ENCODE measurements around the gene C16orf87.

The C16orf87 gene

GRCh38 chr16:46772463-46772862 lies 58.5 kb downstream of the C16orf87 start:
- Histone ChIP-seq H3K27ac (ENCODE audit: low read length) (no peak overlapping the region), H3K27me3 (ENCODE audit: low read depth, low read length) (no peaks in the 10 kb centered on the region), H3K9me3 (ENCODE audit: control insufficient read depth in 1 of 2, low read length in 2 of 2) (no peaks in the 10 kb centered on the region), H3K36me3 (ENCODE audit: control insufficient read depth in 1 of 2, insufficient read depth in 2 of 2, low read length in 2 of 2) (no peaks in the 10 kb centered on the region), H3K4me3 (ENCODE audit: low read depth in 1 of 2, low read length in 2 of 2) (no peak overlapping the region), H3K4me1 (ENCODE audit: control insufficient read depth in 1 of 2, insufficient read depth in 2 of 2, low read length in 2 of 2) (no peaks in the 10 kb centered on the region)

GRCh38 chr16:46768809-46769208 lies 62.2 kb downstream of the C16orf87 start:
- no peak overlapping the region for H3K27ac ChIP-seq (ENCODE audit: low read length)
- H3K27me3 ChIP-seq (ENCODE audit: low read depth, low read length), result no peaks in the 10 kb centered on the region
- H3K4me3 ChIP-seq (ENCODE audit: low read depth in 1 of 2, low read length in 2 of 2), result no peak overlapping the region
- H3K9me3 ChIP-seq (ENCODE audit: control insufficient read depth in 1 of 2, low read length in 2 of 2), result no peaks in the 10 kb centered on the region
- no peaks in the 10 kb centered on the region for H3K4me1 ChIP-seq (ENCODE audit: control insufficient read depth in 1 of 2, insufficient read depth in 2 of 2, low read length in 2 of 2)
- no peaks in the 10 kb centered on the region for H3K36me3 ChIP-seq (ENCODE audit: control insufficient read depth in 1 of 2, insufficient read depth in 2 of 2, low read length in 2 of 2)

- Histone ChIP-seq H3K4me3 (ENCODE audit: low read depth in 1 of 2, low read length in 2 of 2) (no peak overlapping the region), H3K27me3 (ENCODE audit: low read depth, low read length) (no peaks in the 10 kb centered on the region), H3K9me3 (ENCODE audit: control insufficient read depth in 1 of 2, low read length in 2 of 2) (no peaks in the 10 kb centered on the region), H3K36me3 (ENCODE audit: control insufficient read depth in 1 of 2, insufficient read depth in 2 of 2, low read length in 2 of 2) (no peaks in the 10 kb centered on the region), H3K27ac (ENCODE audit: low read length) (no peak overlapping the region), H3K4me1 (ENCODE audit: control insufficient read depth in 1 of 2, insufficient read depth in 2 of 2, low read length in 2 of 2) (no peaks in the 10 kb centered on the region)
Observed at GRCh38 chr16:46765050-46765449, 65.9 kb downstream of the C16orf87 start.

GRCh38 chr16:46763147-46763546 lies 67.8 kb downstream of the C16orf87 start:
- Histone ChIP-seq H3K9me3 (ENCODE audit: control insufficient read depth in 1 of 2, low read length in 2 of 2) (no peaks in the 10 kb centered on the region), H3K4me3 (ENCODE audit: low read depth in 1 of 2, low read length in 2 of 2) (no peak overlapping the region), H3K4me1 (ENCODE audit: control insufficient read depth in 1 of 2, insufficient read depth in 2 of 2, low read length in 2 of 2) (no peaks in the 10 kb centered on the region), H3K36me3 (ENCODE audit: control insufficient read depth in 1 of 2, insufficient read depth in 2 of 2, low read length in 2 of 2) (no peaks in the 10 kb centered on the region), H3K27me3 (ENCODE audit: low read depth, low read length) (peaks cover 4% of the 10 kb centered on the region), H3K27ac (ENCODE audit: low read length) (no peak overlapping the region)

- Histone ChIP-seq H3K4me3 (ENCODE audit: low read depth in 1 of 2, low read length in 2 of 2) (no peak overlapping the region), H3K4me1 (ENCODE audit: control insufficient read depth in 1 of 2, insufficient read depth in 2 of 2, low read length in 2 of 2) (no peaks in the 10 kb centered on the region), H3K27me3 (ENCODE audit: low read depth, low read length) (peaks cover 4% of the 10 kb centered on the region), H3K27ac (ENCODE audit: low read length) (no peak overlapping the region), H3K9me3 (ENCODE audit: control insufficient read depth in 1 of 2, low read length in 2 of 2) (no peaks in the 10 kb centered on the region), H3K36me3 (ENCODE audit: control insufficient read depth in 1 of 2, insufficient read depth in 2 of 2, low read length in 2 of 2) (no peaks in the 10 kb centered on the region)
Observed at GRCh38 chr16:46762583-46762982, 68.4 kb downstream of the C16orf87 start.

GRCh38 chr16:46759309-46759708 lies 71.7 kb downstream of the C16orf87 start:
- Histone ChIP-seq H3K4me1 (ENCODE audit: control insufficient read depth in 1 of 2, insufficient read depth in 2 of 2, low read length in 2 of 2) (peaks cover 0 to 4% of the 10 kb centered on the region in 2 donors), H3K36me3 (ENCODE audit: control insufficient read depth in 1 of 2, insufficient read depth in 2 of 2, low read length in 2 of 2) (no peaks in the 10 kb centered on the region), H3K4me3 (ENCODE audit: low read depth in 1 of 2, low read length in 2 of 2) (no peak overlapping the region), H3K27me3 (ENCODE audit: low read depth, low read length) (peaks cover 4% of the 10 kb centered on the region), H3K9me3 (ENCODE audit: control insufficient read depth in 1 of 2, low read length in 2 of 2) (no peaks in the 10 kb centered on the region), H3K27ac (ENCODE audit: low read length) (no peak overlapping the region)

- peaks cover 4% of the 10 kb centered on the region for H3K27me3 ChIP-seq (ENCODE audit: low read depth, low read length)
- no peaks in the 10 kb centered on the region for H3K36me3 ChIP-seq (ENCODE audit: control insufficient read depth in 1 of 2, insufficient read depth in 2 of 2, low read length in 2 of 2)
- no peak overlapping the region for H3K4me3 ChIP-seq (ENCODE audit: low read depth in 1 of 2, low read length in 2 of 2)
- no peaks in the 10 kb centered on the region for H3K9me3 ChIP-seq (ENCODE audit: control insufficient read depth in 1 of 2, low read length in 2 of 2)
- no peak overlapping the region for H3K27ac ChIP-seq (ENCODE audit: low read length)
- peaks cover 0 to 4% of the 10 kb centered on the region in 2 donors for H3K4me1 ChIP-seq (ENCODE audit: control insufficient read depth in 1 of 2, insufficient read depth in 2 of 2, low read length in 2 of 2)
Observed at GRCh38 chr16:46757339-46758050, 73.5 kb downstream of the C16orf87 start.

- peaks cover 0 to 4% of the 10 kb centered on the region in 2 donors for H3K4me1 ChIP-seq (ENCODE audit: control insufficient read depth in 1 of 2, insufficient read depth in 2 of 2, low read length in 2 of 2)
- H3K9me3 ChIP-seq (ENCODE audit: control insufficient read depth in 1 of 2, low read length in 2 of 2), result no peaks in the 10 kb centered on the region
- no peak overlapping the region for H3K27ac ChIP-seq (ENCODE audit: low read length)
- no peak overlapping the region for H3K4me3 ChIP-seq (ENCODE audit: low read depth in 1 of 2, low read length in 2 of 2)
- H3K27me3 ChIP-seq (ENCODE audit: low read depth, low read length), result peaks cover 4% of the 10 kb centered on the region
- no peaks in the 10 kb centered on the region for H3K36me3 ChIP-seq (ENCODE audit: control insufficient read depth in 1 of 2, insufficient read depth in 2 of 2, low read length in 2 of 2)
Observed at GRCh38 chr16:46756772-46757171, 74.2 kb downstream of the C16orf87 start.

GRCh38 chr16:46753015-46753414 lies 78.0 kb downstream of the C16orf87 start:
- Histone ChIP-seq H3K36me3 (ENCODE audit: control insufficient read depth in 1 of 2, insufficient read depth in 2 of 2, low read length in 2 of 2) (no peaks in the 10 kb centered on the region), H3K4me1 (ENCODE audit: control insufficient read depth in 1 of 2, insufficient read depth in 2 of 2, low read length in 2 of 2) (peaks cover 0 to 4% of the 10 kb centered on the region in 2 donors), H3K27ac (ENCODE audit: low read length) (no peak overlapping the region), H3K27me3 (ENCODE audit: low read depth, low read length) (no peaks in the 10 kb centered on the region), H3K9me3 (ENCODE audit: control insufficient read depth in 1 of 2, low read length in 2 of 2) (no peaks in the 10 kb centered on the region), H3K4me3 (ENCODE audit: low read depth in 1 of 2, low read length in 2 of 2) (no peak overlapping the region)

GRCh38 chr16:46751381-46751780 lies 79.6 kb downstream of the C16orf87 start:
- H3K27ac ChIP-seq (ENCODE audit: low read length), result no peak overlapping the region
- H3K27me3 ChIP-seq (ENCODE audit: low read depth, low read length), result no peaks in the 10 kb centered on the region

GRCh38 chr16:46748775-46749705 lies 81.9 kb downstream of the C16orf87 start:
- H3K27me3 ChIP-seq (ENCODE audit: low read depth, low read length), result no peaks in the 10 kb centered on the region
- no peak overlapping the region for H3K27ac ChIP-seq (ENCODE audit: low read length)

More at GRCh38 chr16:46751381-46751780, 79.6 kb downstream of the C16orf87 start:
- Histone ChIP-seq H3K36me3 (ENCODE audit: control insufficient read depth in 1 of 2, insufficient read depth in 2 of 2, low read length in 2 of 2) (no peaks in the 10 kb centered on the region), H3K4me1 (ENCODE audit: control insufficient read depth in 1 of 2, insufficient read depth in 2 of 2, low read length in 2 of 2) (no peaks in the 10 kb centered on the region), H3K4me3 (ENCODE audit: low read depth in 1 of 2, low read length in 2 of 2) (no peak overlapping the region), H3K9me3 (ENCODE audit: control insufficient read depth in 1 of 2, low read length in 2 of 2) (no peaks in the 10 kb centered on the region)

More at GRCh38 chr16:46748775-46749705, 81.9 kb downstream of the C16orf87 start:
- H3K4me3 ChIP-seq (ENCODE audit: low read depth in 1 of 2, low read length in 2 of 2), result no peak overlapping the region
- no peaks in the 10 kb centered on the region for H3K36me3 ChIP-seq (ENCODE audit: control insufficient read depth in 1 of 2, insufficient read depth in 2 of 2, low read length in 2 of 2)
- H3K9me3 ChIP-seq (ENCODE audit: control insufficient read depth in 1 of 2, low read length in 2 of 2), result no peaks in the 10 kb centered on the region
- H3K4me1 ChIP-seq (ENCODE audit: control insufficient read depth in 1 of 2, insufficient read depth in 2 of 2, low read length in 2 of 2), result no peaks in the 10 kb centered on the region

Measured in muscle layer of duodenum (tissue), 2 donors.